GM18517 (cell line): Measurements from ENCODE around the gene CLMP.

Experiments
- ATAC-seq: cut with Tn5 transposase; IDR thresholded peaks from one replicate; pipeline ENCODE4 v1.9.1; 2021; ENCODE audit warnings: mild to moderate bottlenecking, moderate library complexity; ENCODE audit not compliant: unreplicated experiment

The CLMP gene

DNA sequence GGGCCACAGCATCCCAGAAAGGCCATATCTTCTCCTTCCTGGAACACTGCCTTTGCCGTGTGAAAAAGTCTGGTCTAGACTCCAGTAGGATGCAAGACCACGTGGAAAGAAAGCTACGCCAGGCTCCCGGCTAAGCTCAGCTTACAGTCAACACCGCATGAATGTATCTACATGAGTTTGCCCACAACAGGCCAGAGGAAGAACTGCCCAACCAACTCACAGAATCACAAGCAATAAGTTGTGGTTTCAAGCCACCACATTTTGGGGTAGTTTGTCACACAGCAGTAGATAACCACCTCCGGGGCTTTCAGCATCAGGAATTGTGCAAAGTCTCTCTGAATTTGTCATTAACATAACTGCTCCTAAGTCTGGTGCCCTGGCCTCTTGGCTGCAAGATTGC is 160.5 kb downstream of the CLMP start:
- ATAC-seq, result no peak

DNA sequence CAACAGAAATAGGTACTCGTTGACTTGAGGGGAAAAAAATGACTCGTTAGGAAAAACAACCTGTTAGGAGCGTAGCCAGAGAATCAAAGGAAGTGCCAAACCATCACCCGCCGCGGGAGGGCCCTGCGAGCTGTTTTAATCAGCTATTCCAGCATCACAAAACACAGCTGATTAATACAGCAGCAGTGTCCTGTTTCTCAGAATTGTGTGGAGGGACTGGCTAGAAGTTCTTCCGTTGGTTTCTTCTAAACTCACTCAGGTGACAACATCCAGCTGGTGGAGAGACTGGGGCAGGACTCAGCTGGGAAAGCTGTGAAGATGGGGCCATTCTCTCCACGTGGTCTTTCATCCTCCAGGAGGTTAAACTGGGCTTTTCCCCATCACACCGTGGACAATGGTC is 161.2 kb downstream of the CLMP start:
- ATAC-seq, result no peak

- ATAC-seq, result no peak
Observed at GRCh38 chr11:123030517-123030916, 164.5 kb downstream of the CLMP start.

- peak; percentile 46 for ATAC-seq
Observed at GRCh38 chr11:123020968-123021367, 174.1 kb downstream of the CLMP start.
